ENCODE results near the gene PID1.

GRCh38 chr2:229087267-229087666 is 183.8 kb downstream of the PID1 start:
- no peak for TF ChIP-seq CTCF (IDR thresholded peaks at IDR 0.05)
- no peak for TF ChIP-seq POLR2A (IDR thresholded peaks at IDR 0.05)
